ENCODE results near the gene CBX8. TPM values are rescaled to one million over a fixed set of nuclear protein-coding genes. Genes with fewer than 3 reads are reported as not detected.

Gene CBX8
- total and polyA plus RNA-seq, 2 of the 13 experiments (the other 11 are each of a cell fraction or from before 2014, with no cell fraction given): 0.34 to 12.6 TPM

- TF ChIP-seq, protein P1, sequence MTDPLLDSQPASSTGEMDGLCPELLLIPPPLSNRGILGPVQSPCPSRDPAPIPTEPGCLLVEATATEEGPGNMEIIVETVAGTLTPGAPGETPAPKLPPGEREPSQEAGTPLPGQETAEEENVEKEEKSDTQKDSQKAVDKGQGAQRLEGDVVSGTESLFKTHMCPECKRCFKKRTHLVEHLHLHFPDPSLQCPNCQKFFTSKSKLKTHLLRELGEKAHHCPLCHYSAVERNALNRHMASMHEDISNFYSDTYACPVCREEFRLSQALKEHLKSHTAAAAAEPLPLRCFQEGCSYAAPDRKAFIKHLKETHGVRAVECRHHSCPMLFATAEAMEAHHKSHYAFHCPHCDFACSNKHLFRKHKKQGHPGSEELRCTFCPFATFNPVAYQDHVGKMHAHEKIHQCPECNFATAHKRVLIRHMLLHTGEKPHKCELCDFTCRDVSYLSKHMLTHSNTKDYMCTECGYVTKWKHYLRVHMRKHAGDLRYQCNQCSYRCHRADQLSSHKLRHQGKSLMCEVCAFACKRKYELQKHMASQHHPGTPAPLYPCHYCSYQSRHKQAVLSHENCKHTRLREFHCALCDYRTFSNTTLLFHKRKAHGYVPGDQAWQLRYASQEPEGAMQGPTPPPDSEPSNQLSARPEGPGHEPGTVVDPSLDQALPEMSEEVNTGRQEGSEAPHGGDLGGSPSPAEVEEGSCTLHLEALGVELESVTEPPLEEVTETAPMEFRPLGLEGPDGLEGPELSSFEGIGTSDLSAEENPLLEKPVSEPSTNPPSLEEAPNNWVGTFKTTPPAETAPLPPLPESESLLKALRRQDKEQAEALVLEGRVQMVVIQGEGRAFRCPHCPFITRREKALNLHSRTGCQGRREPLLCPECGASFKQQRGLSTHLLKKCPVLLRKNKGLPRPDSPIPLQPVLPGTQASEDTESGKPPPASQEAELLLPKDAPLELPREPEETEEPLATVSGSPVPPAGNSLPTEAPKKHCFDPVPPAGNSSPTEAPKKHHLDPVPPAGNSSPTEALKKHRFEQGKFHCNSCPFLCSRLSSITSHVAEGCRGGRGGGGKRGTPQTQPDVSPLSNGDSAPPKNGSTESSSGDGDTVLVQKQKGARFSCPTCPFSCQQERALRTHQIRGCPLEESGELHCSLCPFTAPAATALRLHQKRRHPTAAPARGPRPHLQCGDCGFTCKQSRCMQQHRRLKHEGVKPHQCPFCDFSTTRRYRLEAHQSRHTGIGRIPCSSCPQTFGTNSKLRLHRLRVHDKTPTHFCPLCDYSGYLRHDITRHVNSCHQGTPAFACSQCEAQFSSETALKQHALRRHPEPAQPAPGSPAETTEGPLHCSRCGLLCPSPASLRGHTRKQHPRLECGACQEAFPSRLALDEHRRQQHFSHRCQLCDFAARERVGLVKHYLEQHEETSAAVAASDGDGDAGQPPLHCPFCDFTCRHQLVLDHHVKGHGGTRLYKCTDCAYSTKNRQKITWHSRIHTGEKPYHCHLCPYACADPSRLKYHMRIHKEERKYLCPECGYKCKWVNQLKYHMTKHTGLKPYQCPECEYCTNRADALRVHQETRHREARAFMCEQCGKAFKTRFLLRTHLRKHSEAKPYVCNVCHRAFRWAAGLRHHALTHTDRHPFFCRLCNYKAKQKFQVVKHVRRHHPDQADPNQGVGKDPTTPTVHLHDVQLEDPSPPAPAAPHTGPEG (CRISPR knock-in tag; IDR thresholded peaks at IDR 0.05): 0 out of 2 replicates have a peak, but pooled peaks have one; percentile 40
- TF ChIP-seq ZNF737 (CRISPR knock-in tag; IDR thresholded peaks at IDR 0.05; ENCODE audit: borderline replicate concordance) (no peak), ZNF180 (CRISPR knock-in tag; IDR thresholded peaks at IDR 0.05; ENCODE audit: borderline replicate concordance, low read depth) (no peak), ZNF850 (CRISPR knock-in tag; conservative IDR thresholded peaks at IDR 0.05) (no peak), ZSCAN12 (CRISPR knock-in tag; IDR thresholded peaks at IDR 0.05) (no peak), TCF7L2 (IDR thresholded peaks at IDR 0.05; ENCODE audit: low read depth, low read length) (no peak), ZNF224 (CRISPR knock-in tag; IDR thresholded peaks at IDR 0.05) (no peak), CBX1 (IDR thresholded peaks at IDR 0.05; ENCODE audit: low read depth) (peak; percentile 46), TCF12 (IDR thresholded peaks at IDR 0.05) (no peak), TCF12 (CRISPR knock-in tag; IDR thresholded peaks at IDR 0.05) (peak; percentile 91), ZNF883 (CRISPR knock-in tag; IDR thresholded peaks at IDR 0.05; ENCODE audit: not compliant biosample characterization) (peak; percentile 80), ZNF235 (CRISPR knock-in tag; IDR thresholded peaks at IDR 0.05; ENCODE audit: borderline replicate concordance) (no peak), SMAD3 (CRISPR knock-in tag; IDR thresholded peaks at IDR 0.05) (no peak), KAT7 (CRISPR knock-in tag; IDR thresholded peaks at IDR 0.05; ENCODE audit: borderline replicate concordance) (peak; percentile 89), BRCA1 (CRISPR knock-in tag; IDR thresholded peaks at IDR 0.05) (0 out of 2 replicates have a peak, but pooled peaks have one; percentile 67), HHEX (CRISPR knock-in tag; IDR thresholded peaks at IDR 0.05) (no peak), ZNF30 (CRISPR knock-in tag; IDR thresholded peaks at IDR 0.05) (0 out of 2 replicates have a peak, but pooled peaks have one; percentile 26), MLXIP (CRISPR knock-in tag; IDR thresholded peaks at IDR 0.05; ENCODE audit: borderline replicate concordance) (no peak)
- TF ChIP-seq, protein P2, sequence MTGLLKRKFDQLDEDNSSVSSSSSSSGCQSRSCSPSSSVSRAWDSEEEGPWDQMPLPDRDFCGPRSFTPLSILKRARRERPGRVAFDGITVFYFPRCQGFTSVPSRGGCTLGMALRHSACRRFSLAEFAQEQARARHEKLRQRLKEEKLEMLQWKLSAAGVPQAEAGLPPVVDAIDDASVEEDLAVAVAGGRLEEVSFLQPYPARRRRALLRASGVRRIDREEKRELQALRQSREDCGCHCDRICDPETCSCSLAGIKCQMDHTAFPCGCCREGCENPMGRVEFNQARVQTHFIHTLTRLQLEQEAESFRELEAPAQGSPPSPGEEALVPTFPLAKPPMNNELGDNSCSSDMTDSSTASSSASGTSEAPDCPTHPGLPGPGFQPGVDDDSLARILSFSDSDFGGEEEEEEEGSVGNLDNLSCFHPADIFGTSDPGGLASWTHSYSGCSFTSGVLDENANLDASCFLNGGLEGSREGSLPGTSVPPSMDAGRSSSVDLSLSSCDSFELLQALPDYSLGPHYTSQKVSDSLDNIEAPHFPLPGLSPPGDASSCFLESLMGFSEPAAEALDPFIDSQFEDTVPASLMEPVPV (CRISPR knock-in tag; IDR thresholded peaks at IDR 0.05): peak; percentile 67
These were observed 47.2 kb upstream of the CBX8 start (continued) for GRCh38 chr17:79843816-79844800.

All from HepG2 (cell line).